ENCODE results near the gene CARMIL3. TPM values are rescaled to one million over a fixed set of nuclear protein-coding genes. Genes with fewer than 3 reads are reported as not detected.

Gene CARMIL3
- total RNA-seq, 1 donor from 2014 or later: 108 TPM

DNA sequence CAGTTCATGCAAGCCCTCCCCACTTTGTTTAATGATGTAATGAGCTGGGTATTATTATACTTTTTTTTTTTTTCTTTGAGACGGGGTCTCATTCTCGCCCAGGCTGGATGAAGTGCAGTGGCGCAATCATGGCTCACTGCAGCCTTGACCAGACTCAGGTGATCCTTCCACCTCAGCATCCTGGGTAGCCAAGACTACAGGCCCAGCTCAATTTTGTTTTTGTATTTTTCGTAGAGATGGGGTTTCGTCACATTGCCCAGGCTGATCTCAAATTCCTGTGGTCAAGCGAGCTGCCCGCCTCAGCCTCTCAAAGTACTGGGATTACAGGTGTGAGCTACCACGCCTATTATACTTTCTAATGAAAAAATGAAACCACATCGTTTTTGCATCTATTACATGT lies 58.3 kb downstream of the CARMIL3 start:
- Mint-ChIP-seq H3K36me3 (ENCODE audit: unreplicated experiment) (peaks cover 2% of the 10 kb centered on the region), H3K9me3 (ENCODE audit: unreplicated experiment) (peaks cover 7% of the 10 kb centered on the region), H3K4me3 (ENCODE audit: unreplicated experiment) (no peak overlapping the region), H3K27ac (ENCODE audit: unreplicated experiment) (no peak overlapping the region), H3K27me3 (ENCODE audit: unreplicated experiment) (peaks cover 4% of the 10 kb centered on the region), H3K4me1 (ENCODE audit: low read depth, unreplicated experiment) (peaks cover 2% of the 10 kb centered on the region)
- TF ChIP-seq CTCF (IDR thresholded peaks at IDR 0.05; ENCODE audit: partially characterized antibody, unreplicated experiment): no peak
- DNase-seq: no peak

DNA sequence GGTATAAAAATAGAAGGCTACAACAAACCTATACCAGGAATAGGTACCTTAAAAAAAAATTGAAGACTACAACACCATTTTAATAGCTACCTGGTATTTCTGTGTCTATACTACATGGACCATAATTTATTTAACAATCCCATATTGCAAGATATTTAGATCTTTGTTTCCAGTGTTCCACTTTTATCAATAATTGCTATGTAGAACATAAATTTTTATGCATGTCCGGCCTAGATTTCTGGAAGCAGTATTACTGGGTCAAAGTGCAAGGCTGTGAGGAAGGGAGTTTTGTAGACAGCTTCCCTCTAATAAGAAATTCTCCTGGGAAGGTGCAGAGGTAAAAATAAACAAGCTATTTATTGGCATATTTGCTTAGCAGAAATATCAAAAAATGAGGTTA lies 58.7 kb downstream of the CARMIL3 start:
- Mint-ChIP-seq H3K4me3 (ENCODE audit: unreplicated experiment) (no peak overlapping the region), H3K27me3 (ENCODE audit: unreplicated experiment) (peaks cover 4% of the 10 kb centered on the region), H3K9me3 (ENCODE audit: unreplicated experiment) (peaks cover 9% of the 10 kb centered on the region), H3K36me3 (ENCODE audit: unreplicated experiment) (no peaks in the 10 kb centered on the region), H3K27ac (ENCODE audit: unreplicated experiment) (no peak overlapping the region), H3K4me1 (ENCODE audit: low read depth, unreplicated experiment) (peaks cover 5% of the 10 kb centered on the region)
- DNase-seq: no peak
- TF ChIP-seq CTCF (IDR thresholded peaks at IDR 0.05; ENCODE audit: partially characterized antibody, unreplicated experiment): no peak

DNA sequence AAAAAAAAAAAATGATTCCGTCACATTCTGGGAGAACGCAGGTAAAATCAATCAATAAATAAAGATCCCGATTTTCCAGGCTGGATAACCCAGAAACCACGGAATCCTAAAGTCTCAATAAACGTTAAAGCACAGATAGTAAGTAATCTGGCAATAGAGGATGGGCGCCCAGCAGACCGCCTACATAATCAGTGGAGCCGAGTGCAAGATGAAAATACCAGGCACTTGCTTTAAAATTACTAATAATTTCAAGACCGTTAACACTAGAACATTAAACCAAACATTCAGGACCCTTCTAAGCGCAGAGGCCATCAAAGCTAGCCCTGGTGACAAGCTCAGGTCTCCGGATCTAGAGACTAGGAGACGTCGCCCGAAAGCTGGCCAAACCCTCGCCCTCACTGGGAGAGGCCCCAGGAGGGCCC lies 61.6 kb downstream of the CARMIL3 start:
- peaks cover 12% of the 10 kb centered on the region for H3K4me1 Mint-ChIP-seq (ENCODE audit: low read depth, unreplicated experiment)
- peaks cover 4% of the 10 kb centered on the region for H3K27me3 Mint-ChIP-seq (ENCODE audit: unreplicated experiment)
- no peak for DNase-seq
- H3K4me3 Mint-ChIP-seq (ENCODE audit: unreplicated experiment): peak overlapping the region; percentile 97
- peaks cover 9% of the 10 kb centered on the region for H3K9me3 Mint-ChIP-seq (ENCODE audit: unreplicated experiment)
- H3K36me3 Mint-ChIP-seq (ENCODE audit: unreplicated experiment): peaks cover under 1% of the 10 kb centered on the region
- no peak for TF ChIP-seq CTCF (IDR thresholded peaks at IDR 0.05; ENCODE audit: partially characterized antibody, unreplicated experiment)
- peak overlapping the region; percentile 98 for H3K27ac Mint-ChIP-seq (ENCODE audit: unreplicated experiment)

GRCh38 chr14:24113801-24114531 lies 62.2 kb downstream of the CARMIL3 start:
- peak overlapping the region; percentile 97 for H3K4me3 Mint-ChIP-seq (ENCODE audit: unreplicated experiment)
- TF ChIP-seq CTCF (IDR thresholded peaks at IDR 0.05; ENCODE audit: partially characterized antibody, unreplicated experiment): no peak
- H3K36me3 Mint-ChIP-seq (ENCODE audit: unreplicated experiment): peaks cover 5% of the 10 kb centered on the region
- H3K4me1 Mint-ChIP-seq (ENCODE audit: low read depth, unreplicated experiment): peaks cover 10% of the 10 kb centered on the region
- peak overlapping the region; percentile 98 for H3K27ac Mint-ChIP-seq (ENCODE audit: unreplicated experiment)
- peaks cover 6% of the 10 kb centered on the region for H3K27me3 Mint-ChIP-seq (ENCODE audit: unreplicated experiment)
- DNase-seq: peak; percentile 85
- peaks cover 11% of the 10 kb centered on the region for H3K9me3 Mint-ChIP-seq (ENCODE audit: unreplicated experiment)

Data from glutamatergic neuron (in vitro differentiated cells).